H1 (cell line): Measurements from ENCODE around the gene CACNA2D3.

Experiments
- ATF2 ChIP-seq: IDR thresholded peaks from 2 replicates; pipeline ENCODE4 v1.6.1; 2012; ENCODE audit warnings: low read length, inconsistent platforms
- ATF3 ChIP-seq: IDR thresholded peaks from 2 replicates; pipeline ENCODE4 v1.6.1; 2011; ENCODE audit warnings: low read depth, mild to moderate bottlenecking, low read length; ENCODE audit not compliant: insufficient read depth
- BRCA1 ChIP-seq: IDR thresholded peaks from 2 replicates; pipeline ENCODE4 v1.6.1; 2012; ENCODE audit warnings: low read depth, low read length, improper control_type of control experiment
- CTCF ChIP-seq, 3 experiments: IDR thresholded peaks; 1 replicate in 2 of 3; 2 replicates in 1 of 3; pipeline versions ENCODE4 v1.5.1 to v1.6.1; 2011; ENCODE audit warnings: low read length in 3 of 3, mild to moderate bottlenecking in 3 of 3, inconsistent platforms in 2 of 3, low read depth in 1 of 3, moderate library complexity in 1 of 3; ENCODE audit not compliant: insufficient read depth in 1 of 3; ENCODE audit errors: control extremely low read depth in 1 of 3
- NRF1 ChIP-seq: IDR thresholded peaks from 2 replicates; pipeline ENCODE4 v1.6.1; 2011; ENCODE audit warnings: mild to moderate bottlenecking, low read depth, low read length, improper control_type of control experiment
- POU5F1 ChIP-seq: IDR thresholded peaks from 2 replicates; pipeline ENCODE4 v1.6.1; 2011; ENCODE audit warnings: low read depth, mild to moderate bottlenecking, low read length, moderate library complexity
- SP1 ChIP-seq: IDR thresholded peaks from 2 replicates; pipeline ENCODE4 v1.6.1; 2011; ENCODE audit warnings: low read depth, low read length
- SRF ChIP-seq: IDR thresholded peaks from 2 replicates; pipeline ENCODE4 v1.6.1; 2011; ENCODE audit warnings: mild to moderate bottlenecking, low read depth, low read length, moderate library complexity
- SUZ12 ChIP-seq: fragments of 200-600 bp; sonication (generic); IDR thresholded peaks from 2 replicates; pipeline ENCODE4 v1.6.1; 2012; ENCODE audit warnings: mild to moderate bottlenecking, inconsistent platforms, low read length, moderate library complexity, mixed read lengths
- YY1 ChIP-seq: IDR thresholded peaks from 2 replicates; pipeline ENCODE4 v1.6.1; 2011; ENCODE audit warnings: low read depth, mild to moderate bottlenecking, low read length
- ZNF274 ChIP-seq: IDR thresholded peaks from 2 replicates; pipeline ENCODE4 v1.7.0; 2012; ENCODE audit warnings: low read length, borderline replicate concordance; ENCODE audit errors: extremely low read depth

- no peak for TF ChIP-seq SUZ12
- TF ChIP-seq ZNF274: no peak
- no peak for TF ChIP-seq YY1
- TF ChIP-seq ATF3: no peak
- TF ChIP-seq POU5F1: no peak
- no peak for TF ChIP-seq SP1
- TF ChIP-seq NRF1: no peak
- TF ChIP-seq ATF2: no peak
- no peak for TF ChIP-seq CTCF (IDR thresholded peaks at IDR 0.05; ENCODE audit: control extremely low read depth in 1 of 3, insufficient read depth in 1 of 3, low read depth in 1 of 3, low read length in 3 of 3)
- no peak for TF ChIP-seq SRF
- TF ChIP-seq BRCA1: no peak
Measured at GRCh38 chr3:54312156-54312899, 190.0 kb downstream of the CACNA2D3 start.
